Right lobe of liver (tissue), 4 donors: ENCODE data around the gene LIN9.

ENCODE experiments used
- POLR2A ChIP-seq: fragments of 450-650 bp; IDR thresholded peaks from one replicate; pipeline ENCODE4 v1.6.1; 2017; ENCODE audit warnings: antibody characterized with exemption, mild to moderate bottlenecking
- TF ChIP-seq, protein P1 (sequence below), 4 donors: fragments of 200-600 bp in 3 of 4; fragments of 450-650 bp in 1 of 4; IDR thresholded peaks; one replicate each; pipeline versions ENCODE4 v1.5.1 to v1.8.0; 2016 to 2022; ENCODE audit warnings: antibody characterized with exemption in 4 of 4, mild to moderate bottlenecking in 2 of 4
- donor health status: DM: no; HTN: no; CAD: no.
- donor health status: DM: no; HTN: no; CAD: no.
- donor health status: DM: no; HTN: yes; CAD: no.

- TF ChIP-seq, protein P1, sequence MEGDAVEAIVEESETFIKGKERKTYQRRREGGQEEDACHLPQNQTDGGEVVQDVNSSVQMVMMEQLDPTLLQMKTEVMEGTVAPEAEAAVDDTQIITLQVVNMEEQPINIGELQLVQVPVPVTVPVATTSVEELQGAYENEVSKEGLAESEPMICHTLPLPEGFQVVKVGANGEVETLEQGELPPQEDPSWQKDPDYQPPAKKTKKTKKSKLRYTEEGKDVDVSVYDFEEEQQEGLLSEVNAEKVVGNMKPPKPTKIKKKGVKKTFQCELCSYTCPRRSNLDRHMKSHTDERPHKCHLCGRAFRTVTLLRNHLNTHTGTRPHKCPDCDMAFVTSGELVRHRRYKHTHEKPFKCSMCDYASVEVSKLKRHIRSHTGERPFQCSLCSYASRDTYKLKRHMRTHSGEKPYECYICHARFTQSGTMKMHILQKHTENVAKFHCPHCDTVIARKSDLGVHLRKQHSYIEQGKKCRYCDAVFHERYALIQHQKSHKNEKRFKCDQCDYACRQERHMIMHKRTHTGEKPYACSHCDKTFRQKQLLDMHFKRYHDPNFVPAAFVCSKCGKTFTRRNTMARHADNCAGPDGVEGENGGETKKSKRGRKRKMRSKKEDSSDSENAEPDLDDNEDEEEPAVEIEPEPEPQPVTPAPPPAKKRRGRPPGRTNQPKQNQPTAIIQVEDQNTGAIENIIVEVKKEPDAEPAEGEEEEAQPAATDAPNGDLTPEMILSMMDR (IDR thresholded peaks at IDR 0.05): peak in 2 of 4 donors; percentile 7 to 29
- TF ChIP-seq POLR2A: no peak
These were observed 657 bp upstream of the LIN9 start for GRCh38 chr1:226309398-226310244.
